ENCODE results near the gene MTFMT. TPM values are rescaled to one million over a fixed set of nuclear protein-coding genes. Genes with fewer than 3 reads are reported as not detected.

MTFMT gene
- total and polyA plus RNA-seq, 2 of the 13 experiments (the other 11 are each of a cell fraction or from before 2014, with no cell fraction given) = 9.9 to 23.2 TPM

GRCh38 chr15:65028921-65029735 is at the start of gene MTFMT (continued):
- TF ChIP-seq ARNT2 (CRISPR knock-in tag; IDR thresholded peaks at IDR 0.05; ENCODE audit: low read depth) = no peak
- peak; percentile 32; the same call in 1 of the 3 replicates for TF ChIP-seq MXI1 (IDR thresholded peaks at IDR 0.05; ENCODE audit: borderline replicate concordance, low read depth, low read length)
- TF ChIP-seq YY1 (IDR thresholded peaks at IDR 0.05; ENCODE audit: insufficient read depth, insufficient replicate concordance, low read depth, low read length) = peak; percentile 80
- TF ChIP-seq RAD21 (CRISPR knock-in tag; IDR thresholded peaks at IDR 0.05) = no peak
- TF ChIP-seq ZNF451 (CRISPR knock-in tag; IDR thresholded peaks at IDR 0.05) = peak; percentile 52; the same call in 1 of the 2 replicates
- no peak for TF ChIP-seq ZNF256 (CRISPR knock-in tag; conservative IDR thresholded peaks at IDR 0.05)
- 0 out of 2 replicates have a peak, but pooled peaks have one; percentile 37 for TF ChIP-seq NAIF1 (CRISPR knock-in tag; IDR thresholded peaks at IDR 0.05; ENCODE audit: borderline replicate concordance)
- no peak for TF ChIP-seq MLX (CRISPR knock-in tag; IDR thresholded peaks at IDR 0.05)
- TF ChIP-seq BRF2 (CRISPR knock-in tag; IDR thresholded peaks at IDR 0.05) = 0 out of 2 replicates have a peak, but pooled peaks have one; percentile 35
- TF ChIP-seq PHB2 (IDR thresholded peaks at IDR 0.05; ENCODE audit: partially characterized antibody) = no peak
- peak; percentile 95 for TF ChIP-seq PHF8 (CRISPR knock-in tag; IDR thresholded peaks at IDR 0.05)
- peak; percentile 44; the same call in 1 of the 2 replicates for TF ChIP-seq DR1 (CRISPR knock-in tag; IDR thresholded peaks at IDR 0.05)
- no peak for TF ChIP-seq JUN (CRISPR knock-in tag; IDR thresholded peaks at IDR 0.05)
- 0 out of 2 replicates have a peak, but pooled peaks have one; percentile 67 for TF ChIP-seq ZNF749 (CRISPR knock-in tag; IDR thresholded peaks at IDR 0.05; ENCODE audit: borderline replicate concordance)
- peak; percentile 41 for TF ChIP-seq ZNF770 (CRISPR knock-in tag; IDR thresholded peaks at IDR 0.05)
- peak; percentile 78; the same call in 1 of the 2 replicates for TF ChIP-seq ZNF773 (CRISPR knock-in tag; IDR thresholded peaks at IDR 0.05; ENCODE audit: borderline replicate concordance)
- TF ChIP-seq FOSL2 (CRISPR knock-in tag; IDR thresholded peaks at IDR 0.05) = no peak
- TF ChIP-seq THAP9 (CRISPR knock-in tag; IDR thresholded peaks at IDR 0.05; ENCODE audit: borderline replicate concordance) = no peak
- TF ChIP-seq MEIS2 (CRISPR knock-in tag; IDR thresholded peaks at IDR 0.05) = peak; percentile 65
- no peak for TF ChIP-seq ZNF598 (CRISPR knock-in tag; IDR thresholded peaks at IDR 0.05; ENCODE audit: borderline replicate concordance)
- peak; percentile 45; the same call in 1 of the 2 replicates for TF ChIP-seq NFKB2 (CRISPR knock-in tag; IDR thresholded peaks at IDR 0.05; ENCODE audit: borderline replicate concordance)
- peak; percentile 61 for TF ChIP-seq CBX1 (IDR thresholded peaks at IDR 0.05; ENCODE audit: low read depth)
- peak; percentile 80 for TF ChIP-seq ERF (CRISPR knock-in tag; IDR thresholded peaks at IDR 0.05)
- TF ChIP-seq ZNF326 (CRISPR knock-in tag; IDR thresholded peaks at IDR 0.05; ENCODE audit: borderline replicate concordance) = no peak
